ENCODE measurements around the gene ALDH6A1.

The ALDH6A1 gene

DNA sequence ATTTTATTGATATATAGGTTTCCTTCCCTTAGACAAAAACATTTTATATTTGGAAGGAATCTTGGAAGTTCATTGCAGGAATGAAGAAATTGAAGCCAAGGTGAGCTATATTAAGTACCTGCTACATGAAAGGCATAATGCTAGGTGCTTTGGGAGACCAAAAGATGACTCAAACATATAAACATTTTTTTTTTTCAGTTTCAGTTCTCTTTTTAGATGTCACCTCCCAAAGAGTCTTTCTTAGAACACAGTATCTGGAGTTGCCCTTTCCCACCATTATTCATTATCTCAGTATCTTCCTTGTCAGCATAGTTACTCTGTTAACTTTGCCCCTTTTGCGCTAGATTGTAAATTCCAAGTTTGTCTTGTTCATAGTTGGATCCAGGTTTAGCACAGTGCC is 1.6 kb upstream of the ALDH6A1 start:
- no peak for DNase-seq (ENCODE audit: low read depth, low spot score)
- Histone ChIP-seq H3K27ac (no peak overlapping the region), H3K9ac (ENCODE audit: insufficient read length) (peak overlapping the region; percentile 92), H3K4me3 (peak overlapping the region; percentile 92), H3K9me3 (ENCODE audit: low read depth, low read length) (no peaks in the 10 kb centered on the region), H3K36me3 (ENCODE audit: insufficient read depth, low read length) (no peaks in the 10 kb centered on the region)
- TF ChIP-seq POLR2AphosphoS5 (IDR thresholded peaks at IDR 0.05; ENCODE audit: borderline replicate concordance, low read depth, low read length): no peak
- TF ChIP-seq FOXP2 (optimal IDR thresholded peaks at IDR 0.05; ENCODE audit: control extremely low read depth, extremely low read length, insufficient read depth): no peak
- no peak for TF ChIP-seq EZH2 (IDR thresholded peaks at IDR 0.05)

DNA sequence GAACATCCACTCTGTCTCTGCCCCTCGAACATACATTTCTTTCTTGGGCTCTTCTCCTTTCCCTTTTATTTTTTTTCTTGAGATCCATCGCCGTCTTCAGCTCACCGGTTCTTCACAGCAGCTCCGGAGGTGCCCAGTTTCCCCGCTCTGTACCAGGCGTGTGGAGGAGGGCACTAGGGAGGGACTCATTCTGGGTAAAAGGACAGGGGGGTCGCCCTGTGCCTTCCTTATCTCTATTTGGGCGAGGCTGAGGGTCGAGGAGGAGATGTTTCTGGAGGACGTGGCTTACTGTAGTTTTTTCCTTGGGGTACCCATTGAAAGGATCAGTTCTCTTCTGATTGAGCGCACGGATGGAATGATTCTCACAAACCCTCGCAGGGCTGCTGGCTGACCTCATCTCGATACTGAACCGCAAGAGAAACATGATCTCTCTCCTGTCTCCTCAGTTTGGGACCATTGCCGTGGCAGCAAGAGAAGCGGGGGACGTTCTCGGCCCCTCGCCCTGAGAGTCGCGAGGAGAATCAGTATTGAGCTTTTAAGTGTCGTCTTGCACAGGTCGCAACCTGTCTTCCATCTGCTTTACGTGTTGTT is 889 bp upstream of the ALDH6A1 start:
- Histone ChIP-seq H3K27ac (peak overlapping the region; percentile 34; the same call in 1 of the 2 replicates), H3K4me3 (peak overlapping the region; percentile 92), H3K9ac (ENCODE audit: insufficient read length) (peak overlapping the region; percentile 92), H3K36me3 (ENCODE audit: insufficient read depth, low read length) (no peaks in the 10 kb centered on the region), H3K9me3 (ENCODE audit: low read depth, low read length) (no peaks in the 10 kb centered on the region)
- TF ChIP-seq EZH2 (IDR thresholded peaks at IDR 0.05): no peak
- no peak for TF ChIP-seq FOXP2 (optimal IDR thresholded peaks at IDR 0.05; ENCODE audit: control extremely low read depth, extremely low read length, insufficient read depth)
- TF ChIP-seq POLR2AphosphoS5 (IDR thresholded peaks at IDR 0.05; ENCODE audit: borderline replicate concordance, low read depth, low read length): no peak
- DNase-seq (ENCODE audit: low read depth, low spot score): no peak

DNA sequence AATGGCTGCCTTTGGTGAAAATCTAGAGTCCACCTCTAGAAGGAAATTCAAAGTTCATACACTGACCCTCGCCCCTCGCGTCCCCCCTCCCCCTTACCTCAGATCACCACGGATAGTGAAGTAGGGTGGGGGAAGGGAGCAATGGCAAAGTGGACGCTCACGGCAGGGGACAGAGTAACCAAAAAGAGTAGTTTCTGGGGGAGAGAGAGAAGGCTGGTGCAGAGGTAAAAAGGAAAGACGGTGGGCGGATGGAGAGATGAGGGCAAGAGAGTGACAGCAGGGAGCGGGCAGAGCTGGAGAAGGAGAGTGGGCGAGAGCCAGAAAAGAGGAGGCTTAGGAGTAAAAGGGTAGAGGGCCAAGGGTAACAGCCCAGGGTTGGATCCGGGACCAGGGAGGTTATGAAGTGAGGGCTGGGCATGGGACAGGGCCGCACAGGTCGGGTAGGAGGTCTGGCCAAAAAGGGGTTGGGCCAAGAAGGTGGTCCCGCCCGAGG is 423 bp downstream of the ALDH6A1 start:
- DNase-seq (ENCODE audit: low read depth, low spot score): no peak
- Histone ChIP-seq H3K36me3 (ENCODE audit: insufficient read depth, low read length) (no peaks in the 10 kb centered on the region), H3K9ac (ENCODE audit: insufficient read length) (peak overlapping the region; percentile 77), H3K4me3 (peak overlapping the region; percentile 89), H3K27ac (no peak overlapping the region), H3K9me3 (ENCODE audit: low read depth, low read length) (no peaks in the 10 kb centered on the region)
- TF ChIP-seq FOXP2 (optimal IDR thresholded peaks at IDR 0.05; ENCODE audit: control extremely low read depth, extremely low read length, insufficient read depth) (no peak), POLR2AphosphoS5 (IDR thresholded peaks at IDR 0.05; ENCODE audit: borderline replicate concordance, low read depth, low read length) (no peak), EZH2 (IDR thresholded peaks at IDR 0.05) (no peak)

DNA sequence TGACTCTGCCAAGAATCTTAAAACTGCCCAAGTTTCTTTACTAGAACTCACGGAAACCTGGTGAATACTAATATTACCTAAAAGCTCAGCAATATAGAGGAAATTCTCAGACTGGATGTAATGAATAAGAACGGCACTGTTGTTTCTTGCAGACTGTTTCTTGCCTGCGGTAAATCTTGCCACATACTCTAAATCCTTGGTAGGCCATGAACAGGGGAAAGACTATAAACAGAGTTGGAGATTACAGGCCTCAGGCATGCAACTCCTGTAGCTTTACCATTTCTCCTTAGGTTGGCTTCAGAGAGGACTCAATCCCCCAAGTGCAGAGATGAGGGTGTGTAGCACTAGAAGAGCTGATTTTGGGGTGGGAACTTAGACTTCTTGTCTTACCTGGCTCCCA is 1.1 kb downstream of the ALDH6A1 start:
- peak overlapping the region; percentile 77 for H3K9ac ChIP-seq (ENCODE audit: insufficient read length)
- no peak for DNase-seq (ENCODE audit: low read depth, low spot score)
- no peaks in the 10 kb centered on the region for H3K9me3 ChIP-seq (ENCODE audit: low read depth, low read length)
- no peak for TF ChIP-seq EZH2 (IDR thresholded peaks at IDR 0.05)
- no peak for TF ChIP-seq FOXP2 (optimal IDR thresholded peaks at IDR 0.05; ENCODE audit: control extremely low read depth, extremely low read length, insufficient read depth)
- no peak for TF ChIP-seq POLR2AphosphoS5 (IDR thresholded peaks at IDR 0.05; ENCODE audit: borderline replicate concordance, low read depth, low read length)
- peak overlapping the region; percentile 89; the same call in 1 of the 2 replicates for H3K4me3 ChIP-seq
- no peak overlapping the region for H3K27ac ChIP-seq
- no peaks in the 10 kb centered on the region for H3K36me3 ChIP-seq (ENCODE audit: insufficient read depth, low read length)

DNA sequence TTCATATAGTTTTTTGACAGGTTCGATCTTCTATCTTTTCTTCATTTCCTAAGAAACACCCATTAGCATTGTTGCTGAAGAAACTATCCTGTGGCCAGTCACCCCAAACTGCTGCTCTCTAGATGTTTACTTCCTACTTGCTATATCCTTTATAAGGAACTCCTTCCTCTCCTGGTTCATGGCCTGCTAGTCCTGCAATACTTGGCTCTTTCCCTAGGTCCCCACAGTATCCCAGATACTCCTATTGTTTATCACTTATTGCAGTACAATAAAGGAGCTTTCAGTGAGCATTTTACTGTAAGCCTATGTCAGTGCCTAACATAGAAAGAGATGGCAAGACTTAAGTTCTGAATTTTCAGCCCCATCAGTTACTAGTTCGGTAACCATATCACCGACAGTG is 2.8 kb downstream of the ALDH6A1 start:
- no peak for DNase-seq (ENCODE audit: low read depth, low spot score)
- Histone ChIP-seq H3K9ac (ENCODE audit: insufficient read length) (no peak overlapping the region), H3K36me3 (ENCODE audit: insufficient read depth, low read length) (no peaks in the 10 kb centered on the region), H3K27ac (no peak overlapping the region), H3K9me3 (ENCODE audit: low read depth, low read length) (no peaks in the 10 kb centered on the region), H3K4me3 (no peak overlapping the region)
- TF ChIP-seq EZH2 (IDR thresholded peaks at IDR 0.05) (no peak), POLR2AphosphoS5 (IDR thresholded peaks at IDR 0.05; ENCODE audit: borderline replicate concordance, low read depth, low read length) (no peak), FOXP2 (optimal IDR thresholded peaks at IDR 0.05; ENCODE audit: control extremely low read depth, extremely low read length, insufficient read depth) (no peak)

DNA sequence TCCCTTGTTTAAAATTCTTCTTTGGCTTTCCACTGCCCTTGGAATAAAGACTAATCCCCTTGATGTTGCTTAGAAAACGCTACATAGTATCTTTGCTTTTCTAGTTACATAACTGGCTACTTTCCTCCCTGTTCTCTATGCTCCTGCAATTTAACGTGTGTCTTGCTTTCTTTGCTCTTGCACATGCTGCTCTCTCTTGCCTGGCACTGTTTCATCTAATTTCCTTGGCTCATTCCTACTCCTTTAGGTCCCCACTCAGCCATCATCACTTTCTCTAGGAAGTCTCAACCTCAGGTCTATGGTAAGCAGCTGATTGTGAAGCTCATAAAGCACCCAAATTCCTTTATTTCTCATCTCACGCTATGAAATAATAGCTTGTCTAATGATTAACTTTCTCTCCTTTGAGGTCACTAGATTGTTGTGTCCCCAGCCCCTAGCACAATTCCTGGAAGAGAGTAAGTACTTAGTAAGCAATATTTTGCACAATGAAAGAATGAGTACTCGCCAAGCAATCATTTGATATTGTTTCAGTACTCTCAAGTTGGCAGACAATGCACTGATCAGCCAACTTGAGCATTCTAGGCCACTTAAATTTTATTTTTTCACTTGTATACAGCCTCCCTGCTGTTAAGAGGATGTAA is 3.3 kb downstream of the ALDH6A1 start:
- no peak for DNase-seq (ENCODE audit: low read depth, low spot score)
- TF ChIP-seq FOXP2 (optimal IDR thresholded peaks at IDR 0.05; ENCODE audit: control extremely low read depth, extremely low read length, insufficient read depth) (no peak), POLR2AphosphoS5 (IDR thresholded peaks at IDR 0.05; ENCODE audit: borderline replicate concordance, low read depth, low read length) (no peak), EZH2 (IDR thresholded peaks at IDR 0.05) (no peak)
- H3K9ac ChIP-seq (ENCODE audit: insufficient read length): no peak overlapping the region

DNA sequence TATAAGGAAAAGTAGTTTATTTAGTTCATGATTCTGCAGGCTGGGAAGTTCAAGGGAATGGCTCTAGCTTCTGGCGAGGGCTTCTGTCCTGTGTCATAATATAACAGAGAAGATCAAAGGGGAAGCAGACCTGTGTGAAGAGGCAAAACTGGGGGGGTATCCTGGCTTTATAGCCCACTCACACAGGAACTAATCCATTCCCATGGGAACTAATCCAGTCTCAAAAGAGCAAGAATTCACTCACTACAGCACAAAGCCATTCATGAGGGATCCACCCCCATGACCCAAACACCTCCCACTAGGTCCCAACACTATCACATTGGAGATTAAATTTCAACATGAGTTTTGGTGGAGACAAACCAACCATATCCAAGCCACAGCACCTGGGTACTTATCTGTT is 6.9 kb downstream of the ALDH6A1 start:
- H3K9ac ChIP-seq (ENCODE audit: insufficient read length): no peak overlapping the region
- DNase-seq (ENCODE audit: low read depth, low spot score): no peak
- TF ChIP-seq EZH2 (IDR thresholded peaks at IDR 0.05): no peak
- no peak for TF ChIP-seq FOXP2 (optimal IDR thresholded peaks at IDR 0.05; ENCODE audit: control extremely low read depth, extremely low read length, insufficient read depth)
- TF ChIP-seq POLR2AphosphoS5 (IDR thresholded peaks at IDR 0.05; ENCODE audit: borderline replicate concordance, low read depth, low read length): no peak

More for the DNA sequence above, 3.3 kb downstream of the ALDH6A1 start:
- Histone ChIP-seq H3K9me3 (ENCODE audit: low read depth, low read length) (no peaks in the 10 kb centered on the region), H3K36me3 (ENCODE audit: insufficient read depth, low read length) (no peaks in the 10 kb centered on the region), H3K4me3 (no peak overlapping the region), H3K27ac (no peak overlapping the region)

DNA sequence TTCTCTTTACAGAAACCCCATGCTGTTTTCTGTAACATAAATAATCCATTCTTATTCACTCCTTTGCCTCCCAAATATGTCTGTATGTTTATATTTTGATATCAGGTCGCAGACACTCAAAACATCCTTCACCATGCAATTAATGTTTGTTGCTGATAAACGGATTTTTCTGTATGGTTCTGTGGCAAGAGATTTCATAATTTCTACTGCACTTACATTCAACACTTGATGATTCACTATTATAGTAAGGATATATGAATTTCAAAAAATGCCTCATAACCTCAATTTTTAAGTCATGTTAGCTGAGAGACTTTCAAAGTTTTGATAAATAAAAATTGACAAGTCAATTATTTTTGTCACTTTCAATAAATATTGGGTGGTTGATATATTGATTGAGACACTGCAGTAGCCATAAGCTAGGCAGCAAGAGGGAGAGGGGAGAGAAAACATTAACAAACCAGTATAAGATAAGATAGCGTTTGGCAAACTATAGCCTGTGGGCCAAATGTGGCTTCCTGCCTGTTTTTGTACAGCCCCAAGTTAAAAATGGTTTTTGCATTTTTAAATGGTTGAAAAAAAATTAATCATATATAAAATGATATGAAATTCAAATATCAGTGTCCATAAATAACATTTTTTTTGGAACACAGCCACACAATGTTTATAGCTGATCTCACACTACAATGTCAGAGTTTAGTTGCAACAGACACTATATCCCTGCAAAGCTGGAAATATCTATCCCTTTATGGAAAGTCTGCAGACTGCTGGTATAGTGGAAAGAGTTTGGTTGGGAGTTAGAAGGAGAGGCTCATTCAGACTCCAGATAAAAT is 18.3 kb downstream of the ALDH6A1 start:
- Histone ChIP-seq H3K4me3 (no peak overlapping the region), H3K9ac (ENCODE audit: insufficient read length) (no peak overlapping the region), H3K9me3 (ENCODE audit: low read depth, low read length) (no peaks in the 10 kb centered on the region), H3K36me3 (ENCODE audit: insufficient read depth, low read length) (no peaks in the 10 kb centered on the region), H3K27ac (no peak overlapping the region; the same call in 1 of the 2 replicates)
- DNase-seq (ENCODE audit: low read depth, low spot score): no peak
- no peak for TF ChIP-seq EZH2 (IDR thresholded peaks at IDR 0.05)
- no peak for TF ChIP-seq POLR2AphosphoS5 (IDR thresholded peaks at IDR 0.05; ENCODE audit: borderline replicate concordance, low read depth, low read length)
- TF ChIP-seq FOXP2 (optimal IDR thresholded peaks at IDR 0.05; ENCODE audit: control extremely low read depth, extremely low read length, insufficient read depth): no peak

More for the DNA sequence above, 6.9 kb downstream of the ALDH6A1 start:
- H3K9me3 ChIP-seq (ENCODE audit: low read depth, low read length): no peaks in the 10 kb centered on the region
- no peak overlapping the region for H3K27ac ChIP-seq
- H3K36me3 ChIP-seq (ENCODE audit: insufficient read depth, low read length): no peaks in the 10 kb centered on the region
- no peak overlapping the region for H3K4me3 ChIP-seq
